GM12801 (cell line): ENCODE data around the gene BIRC6.

Source experiments
- TF ChIP-seq, protein P1 (sequence below): IDR thresholded peaks from one replicate; pipeline ENCODE4 v1.5.1; 2011; ENCODE audit warnings: control low read depth; ENCODE audit not compliant: insufficient read length; ENCODE audit errors: extremely low read depth

BIRC6 gene

GRCh38 chr2:32553829-32554432 lies 197.1 kb downstream of the BIRC6 start:
- TF ChIP-seq, protein P1, sequence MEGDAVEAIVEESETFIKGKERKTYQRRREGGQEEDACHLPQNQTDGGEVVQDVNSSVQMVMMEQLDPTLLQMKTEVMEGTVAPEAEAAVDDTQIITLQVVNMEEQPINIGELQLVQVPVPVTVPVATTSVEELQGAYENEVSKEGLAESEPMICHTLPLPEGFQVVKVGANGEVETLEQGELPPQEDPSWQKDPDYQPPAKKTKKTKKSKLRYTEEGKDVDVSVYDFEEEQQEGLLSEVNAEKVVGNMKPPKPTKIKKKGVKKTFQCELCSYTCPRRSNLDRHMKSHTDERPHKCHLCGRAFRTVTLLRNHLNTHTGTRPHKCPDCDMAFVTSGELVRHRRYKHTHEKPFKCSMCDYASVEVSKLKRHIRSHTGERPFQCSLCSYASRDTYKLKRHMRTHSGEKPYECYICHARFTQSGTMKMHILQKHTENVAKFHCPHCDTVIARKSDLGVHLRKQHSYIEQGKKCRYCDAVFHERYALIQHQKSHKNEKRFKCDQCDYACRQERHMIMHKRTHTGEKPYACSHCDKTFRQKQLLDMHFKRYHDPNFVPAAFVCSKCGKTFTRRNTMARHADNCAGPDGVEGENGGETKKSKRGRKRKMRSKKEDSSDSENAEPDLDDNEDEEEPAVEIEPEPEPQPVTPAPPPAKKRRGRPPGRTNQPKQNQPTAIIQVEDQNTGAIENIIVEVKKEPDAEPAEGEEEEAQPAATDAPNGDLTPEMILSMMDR = no peak

- TF ChIP-seq, protein P1 = no peak
Measured at GRCh38 chr2:32558492-32558891, 201.7 kb downstream of the BIRC6 start.

DNA sequence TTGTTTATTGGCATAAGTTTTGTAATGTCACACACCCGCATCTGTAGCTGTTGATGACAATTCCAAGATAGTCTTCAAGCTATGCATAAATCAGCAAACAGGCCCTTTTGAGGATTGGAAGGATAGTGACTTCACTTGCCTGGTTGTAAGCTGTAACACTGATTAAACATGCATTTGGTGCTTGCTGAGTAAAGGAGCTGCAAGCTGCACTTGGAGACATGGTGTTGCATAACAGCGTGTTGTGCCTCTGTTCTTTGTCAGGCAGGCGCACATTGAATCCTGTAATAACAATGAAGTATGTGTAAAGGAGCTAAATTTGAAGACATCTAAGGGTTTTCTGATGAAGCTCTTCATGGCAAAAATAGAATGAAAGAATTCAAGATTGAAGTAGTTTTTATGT lies 202.3 kb downstream of the BIRC6 start:
- TF ChIP-seq, protein P1 = no peak

DNA sequence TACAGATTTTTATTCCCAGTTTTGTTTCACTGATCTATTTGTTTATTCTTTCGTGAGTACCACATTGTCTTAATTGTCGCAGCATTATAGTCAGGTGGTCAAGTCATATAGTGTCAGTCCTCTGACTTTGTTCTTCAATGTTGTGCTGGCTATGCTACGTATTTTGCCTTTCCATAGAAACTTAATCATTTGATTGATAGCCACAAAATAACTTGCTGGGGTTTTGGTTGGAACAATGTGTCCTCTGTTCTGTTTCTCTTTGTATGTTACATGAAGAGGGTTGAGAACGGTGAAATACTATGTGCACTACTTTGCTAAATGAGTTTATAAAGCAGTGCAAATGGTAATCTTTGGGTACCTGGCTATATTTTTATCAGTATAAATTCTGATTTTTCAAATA lies 206.1 kb downstream of the BIRC6 start:
- TF ChIP-seq, protein P1 = no peak

DNA sequence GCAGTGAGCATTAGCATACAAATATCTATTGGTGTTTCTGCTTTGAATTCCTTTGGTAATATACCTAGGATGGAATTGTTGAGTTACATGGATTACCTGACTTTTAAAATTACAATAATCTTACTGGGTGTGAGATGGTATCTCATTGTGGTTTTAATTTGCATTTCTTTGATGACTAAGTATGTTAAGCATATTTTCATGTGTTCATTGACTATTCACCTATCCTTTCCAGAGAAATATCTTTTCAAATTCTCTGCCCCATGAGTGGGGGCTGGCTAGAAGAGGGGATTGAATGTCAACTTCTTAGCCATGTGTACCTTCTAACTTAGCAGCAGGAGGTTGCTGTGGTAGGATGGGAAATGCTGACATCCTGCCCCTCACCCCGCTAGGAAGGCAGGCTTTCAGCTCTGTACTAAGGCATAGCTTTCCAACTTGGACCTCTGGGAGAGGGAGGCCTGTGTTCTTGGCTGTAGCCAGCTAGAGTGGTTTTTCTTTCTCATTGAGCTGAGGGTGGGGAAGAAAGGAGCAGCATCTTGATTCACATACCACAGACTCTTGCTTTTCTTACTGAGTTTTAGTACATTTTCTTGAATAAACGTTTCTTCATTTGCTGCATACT lies 207.7 kb downstream of the BIRC6 start:
- TF ChIP-seq, protein P1 = no peak

GRCh38 chr2:32565902-32566301 lies 209.1 kb downstream of the BIRC6 start:
- TF ChIP-seq, protein P1 = no peak

- TF ChIP-seq, protein P1 = no peak
Measured at GRCh38 chr2:32572030-32572429, 215.2 kb downstream of the BIRC6 start.
